Ovary (tissue), 9 donors: Measurements from ENCODE around the gene DNMT3A. TPM values are rescaled to one million over a fixed set of nuclear protein-coding genes. Genes with fewer than 3 reads are reported as not detected.

ENCODE experiments used
- DNase-seq, 5 donors: peaks; one replicate each; pipeline ENCODE4 v3.0.0-alpha.2; 2019 to 2020
- H3K27ac ChIP-seq, 2 donors: fragments of 200-600 bp; one replicate each; pipeline versions ENCODE4 v1.5.1 to v1.8.0; 2019 to 2022
- H3K27me3 ChIP-seq: fragments of 200-600 bp; one replicate; pipeline ENCODE4 v1.8.0; 2022
- H3K36me3 ChIP-seq: fragments of 200-600 bp; sonication (generic); one replicate; pipeline ENCODE4 v1.5.1; 2019
- H3K4me1 ChIP-seq: one replicate; pipeline ENCODE4 v1.8.1; 2013; ENCODE audit warnings: mild to moderate bottlenecking, moderate library complexity; ENCODE audit not compliant: insufficient read depth
- H3K4me3 ChIP-seq: fragments of 200-600 bp; sonication (generic); one replicate; pipeline ENCODE4 v1.5.1; 2017
- H3K9me3 ChIP-seq, 2 donors: fragments of 200-600 bp in 1 of 2; sonication (generic) in 1 of 2; one replicate each; pipeline versions ENCODE4 v1.5.1 to v1.8.1; 2013 to 2019; ENCODE audit warnings: mild to moderate bottlenecking in 1 of 2, moderate library complexity in 1 of 2
- EP300 ChIP-seq: sonication (generic); formaldehyde crosslinking; IDR thresholded peaks from one replicate; pipeline ENCODE4 v1.6.1; 2017; ENCODE audit warnings: antibody characterized with exemption
- POLR2A ChIP-seq: fragments of 450-650 bp; IDR thresholded peaks from one replicate; pipeline ENCODE4 v1.6.1; 2017; ENCODE audit warnings: antibody characterized with exemption, mild to moderate bottlenecking, moderate library complexity
- WGBS, 3 donors: extraction: QIAGEN DNeasy Blood & Tissue Kit in 1 of 3; methylation state at CpG; one replicate each; pipeline versions ENCODE4 v1.1.5 to v1.1.7; 2013 to 2017; 5-methylcytosine and 5-hydroxymethylcytosine counted together
- intact Hi-C, 4 donors: fragments of 100-400 bp; cut with DNase I; formaldehyde crosslinking; loops; one replicate each; pipeline versions ENCODE4 v1.11.0 to v1.15.1; 2022 to 2023
- polyA plus RNA-seq, 2 donors: library from polyadenylated mRNA; stranded (reverse); fragments of 200-250 nt in 1 of 2; fragments of 350-450 nt in 1 of 2; fragmentation: Illumina TruSeq in 1 of 2; extraction: RNeasy Lipid Tissue Mini Kit (QIAGEN cat#74804) in 1 of 2; gene quantifications; one replicate each; pipeline ENCODE4 v1.2.3, GENCODE V29; 2013 to 2014
- total RNA-seq, 7 donors: library from RNA; depleted of rRNA in 2 of 7; stranded (reverse); fragments of >200 nt in 2 of 7; fragmentation: NEBNext Ultra II Directional in 3 of 7; extraction: Animal tissue kit (Norgen Biotek cat#: 25700) in 3 of 7; gene quantifications; one replicate each; pipeline versions ENCODE4 v1.1.0 to v1.2.4, GENCODE V29; 2016 to 2023
- TF ChIP-seq, protein P1 (sequence below), 3 donors: fragments of 450-650 bp in 2 of 3; fragments of 200-600 bp in 1 of 3; IDR thresholded peaks; one replicate each; pipeline versions ENCODE4 v1.5.1 to v1.8.0; 2016 to 2022; ENCODE audit warnings: antibody characterized with exemption in 3 of 3, mild to moderate bottlenecking in 1 of 3
- donor health status: DM: no; HTN: no; CAD: no; lungs with moderate emphysema.
- donor health status: DM: no; HTN: no; CAD: no.
- donor health status: Bipolar disorder and iron deficiency.
- donor health status: DM: yes; HTN: yes; CAD: no.
- donor health status: DM: no; HTN: no; CAD: no.
- donor health status: DM: yes; HTN: yes; CAD: no.

DNMT3A gene
- total and polyA plus RNA-seq, 9 donors, result 11.3 to 72.7 (median 46.7) TPM

DNA sequence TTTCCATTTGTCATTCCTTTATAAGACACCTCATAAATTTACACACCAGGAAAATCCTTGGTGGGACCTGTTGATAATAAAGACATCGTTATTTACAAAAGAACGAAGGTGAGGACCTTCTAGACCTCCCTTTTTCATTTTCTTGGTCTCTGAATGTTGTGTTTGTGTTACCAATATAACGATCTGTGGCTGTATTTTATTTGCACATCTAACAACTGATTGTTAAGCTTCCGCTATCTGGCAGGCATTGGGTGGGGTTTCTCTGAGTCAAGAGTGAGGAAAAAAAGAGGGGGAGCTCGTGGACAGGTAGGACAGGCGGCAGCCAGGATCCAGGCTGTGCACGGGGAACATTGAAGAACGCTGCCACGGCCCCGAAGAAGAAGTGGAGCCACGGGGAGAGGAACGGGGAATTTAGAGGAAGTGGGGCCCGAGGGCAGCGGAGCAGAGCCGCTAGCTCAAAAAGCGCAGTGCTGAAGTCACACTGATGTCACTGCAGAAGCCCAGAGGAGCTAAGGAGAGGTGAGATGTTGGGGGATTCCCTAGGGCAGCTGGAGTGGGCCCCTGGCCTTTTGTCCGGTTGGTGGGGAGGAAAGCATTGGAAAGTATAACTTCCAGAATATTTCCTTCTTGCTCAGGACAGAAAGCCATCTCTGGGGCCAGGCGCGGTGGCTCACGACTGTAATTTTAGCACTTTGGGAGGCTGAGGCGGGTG, 20.9 kb upstream of the DNMT3A start:
- H3K4me3 ChIP-seq, result peak overlapping the region; percentile 36
- no peaks in the 10 kb centered on the region for H3K9me3 ChIP-seq
- peak overlapping the region in 1 of 2 donors; percentile 11 for H3K27ac ChIP-seq
- H3K36me3 ChIP-seq, result no peaks in the 10 kb centered on the region
- peak in 3 of 5 donors; percentile 41 to 59 (median 48) for DNase-seq
- H3K4me1 ChIP-seq, result peaks cover 7% of the 10 kb centered on the region
- TF ChIP-seq EP300 (no peak), POLR2A (no peak)
- TF ChIP-seq, protein P1, sequence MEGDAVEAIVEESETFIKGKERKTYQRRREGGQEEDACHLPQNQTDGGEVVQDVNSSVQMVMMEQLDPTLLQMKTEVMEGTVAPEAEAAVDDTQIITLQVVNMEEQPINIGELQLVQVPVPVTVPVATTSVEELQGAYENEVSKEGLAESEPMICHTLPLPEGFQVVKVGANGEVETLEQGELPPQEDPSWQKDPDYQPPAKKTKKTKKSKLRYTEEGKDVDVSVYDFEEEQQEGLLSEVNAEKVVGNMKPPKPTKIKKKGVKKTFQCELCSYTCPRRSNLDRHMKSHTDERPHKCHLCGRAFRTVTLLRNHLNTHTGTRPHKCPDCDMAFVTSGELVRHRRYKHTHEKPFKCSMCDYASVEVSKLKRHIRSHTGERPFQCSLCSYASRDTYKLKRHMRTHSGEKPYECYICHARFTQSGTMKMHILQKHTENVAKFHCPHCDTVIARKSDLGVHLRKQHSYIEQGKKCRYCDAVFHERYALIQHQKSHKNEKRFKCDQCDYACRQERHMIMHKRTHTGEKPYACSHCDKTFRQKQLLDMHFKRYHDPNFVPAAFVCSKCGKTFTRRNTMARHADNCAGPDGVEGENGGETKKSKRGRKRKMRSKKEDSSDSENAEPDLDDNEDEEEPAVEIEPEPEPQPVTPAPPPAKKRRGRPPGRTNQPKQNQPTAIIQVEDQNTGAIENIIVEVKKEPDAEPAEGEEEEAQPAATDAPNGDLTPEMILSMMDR (IDR thresholded peaks at IDR 0.05), result no peak
- intact Hi-C loops, result no loop called here
- no peaks in the 10 kb centered on the region for H3K27me3 ChIP-seq
- 31 to 40% (median 34%) methylated on average over 21 of the region's 21 CpGs for WGBS, 3 donors

DNA sequence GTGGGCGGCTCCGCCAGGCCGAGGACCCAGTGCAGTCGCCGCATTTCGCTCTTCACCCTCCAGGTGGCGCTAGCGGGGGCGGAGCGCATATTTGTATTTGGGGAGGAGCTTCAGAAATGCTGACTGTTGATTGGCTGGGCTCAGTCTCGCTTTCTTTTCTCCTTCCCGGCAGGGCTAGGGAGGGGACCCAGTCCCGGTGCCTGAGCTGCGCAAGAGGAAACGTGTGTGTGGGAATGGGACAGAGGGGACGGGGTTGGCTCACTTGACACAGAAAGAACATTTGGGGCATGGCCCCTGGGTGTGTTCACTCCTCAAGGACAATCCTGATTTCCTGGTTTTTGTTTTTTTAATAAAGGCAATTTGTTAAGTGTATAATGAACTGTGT, 20.3 kb upstream of the DNMT3A start:
- no peaks in the 10 kb centered on the region for H3K36me3 ChIP-seq
- no peaks in the 10 kb centered on the region for H3K9me3 ChIP-seq
- WGBS, 3 donors, result 0 to 1% (median 0%) methylated on average over 16 of the region's 16 CpGs
- no peak for TF ChIP-seq EP300
- TF ChIP-seq POLR2A, result peak; percentile 79
- TF ChIP-seq, protein P1 (IDR thresholded peaks at IDR 0.05), result peak; percentile 91 to 97 (median 92)
- H3K4me1 ChIP-seq, result peaks cover 7% of the 10 kb centered on the region
- peak overlapping the region; percentile 36 for H3K4me3 ChIP-seq
- intact Hi-C loops, result no loop called here
- peak overlapping the region in 1 of 2 donors; percentile 11 for H3K27ac ChIP-seq
- peak; percentile 89 to 96 (median 94) for DNase-seq
- no peaks in the 10 kb centered on the region for H3K27me3 ChIP-seq

GRCh38 chr2:25361261-25362048, 19.7 kb upstream of the DNMT3A start:
- no peaks in the 10 kb centered on the region for H3K27me3 ChIP-seq
- H3K9me3 ChIP-seq, result no peaks in the 10 kb centered on the region
- H3K4me3 ChIP-seq, result peak overlapping the region; percentile 25
- peak in 2 of 5 donors; percentile 27 to 47 for DNase-seq
- intact Hi-C loops, result no loop called here
- no peak overlapping the region for H3K27ac ChIP-seq
- WGBS, 3 donors, result 49 to 53% (median 52%) methylated on average over 34 of the region's 34 CpGs
- H3K36me3 ChIP-seq, result no peaks in the 10 kb centered on the region
- H3K4me1 ChIP-seq, result peaks cover 7% of the 10 kb centered on the region
- TF ChIP-seq, protein P1 (IDR thresholded peaks at IDR 0.05), result no peak
- no peak for TF ChIP-seq POLR2A

GRCh38 chr2:25358836-25359235, 17.1 kb upstream of the DNMT3A start:
- Histone ChIP-seq H3K36me3 (no peaks in the 10 kb centered on the region), H3K9me3 (no peaks in the 10 kb centered on the region), H3K4me1 (peaks cover 7% of the 10 kb centered on the region), H3K27me3 (no peaks in the 10 kb centered on the region), H3K27ac (no peak overlapping the region), H3K4me3 (no peak overlapping the region)
- WGBS, 3 donors, result 68 to 72% (median 68%) methylated on average over 8 of the region's 8 CpGs
- no peak for DNase-seq
- TF ChIP-seq, protein P1 (IDR thresholded peaks at IDR 0.05), result no peak
- TF ChIP-seq POLR2A, result no peak
- no peak for TF ChIP-seq EP300
- intact Hi-C loops, result no loop called here
